GM18507 (cell line): ENCODE measurements around the gene GNAT1.

Source experiments
- DNase-seq: peaks from one replicate; pipeline ENCODE4 v3.0.0; 2011; ENCODE audit warnings: low read depth; ENCODE audit not compliant: insufficient read length; ENCODE audit errors: extremely low spot score
- FAIRE-seq: peaks from 2 replicates; lab custom pipeline; 2011; peaks lifted over from hg19 to GRCh38; lab: Jason Lieb, UNC

Gene GNAT1

GRCh38 chr3:50161320-50161719, 30.1 kb upstream of the GNAT1 start:
- DNase-seq (no peak), FAIRE-seq (no peak)

- no peak for DNase-seq
- FAIRE-seq: no peak
These were observed 29.2 kb upstream of the GNAT1 start for GRCh38 chr3:50162034-50162883.

DNA sequence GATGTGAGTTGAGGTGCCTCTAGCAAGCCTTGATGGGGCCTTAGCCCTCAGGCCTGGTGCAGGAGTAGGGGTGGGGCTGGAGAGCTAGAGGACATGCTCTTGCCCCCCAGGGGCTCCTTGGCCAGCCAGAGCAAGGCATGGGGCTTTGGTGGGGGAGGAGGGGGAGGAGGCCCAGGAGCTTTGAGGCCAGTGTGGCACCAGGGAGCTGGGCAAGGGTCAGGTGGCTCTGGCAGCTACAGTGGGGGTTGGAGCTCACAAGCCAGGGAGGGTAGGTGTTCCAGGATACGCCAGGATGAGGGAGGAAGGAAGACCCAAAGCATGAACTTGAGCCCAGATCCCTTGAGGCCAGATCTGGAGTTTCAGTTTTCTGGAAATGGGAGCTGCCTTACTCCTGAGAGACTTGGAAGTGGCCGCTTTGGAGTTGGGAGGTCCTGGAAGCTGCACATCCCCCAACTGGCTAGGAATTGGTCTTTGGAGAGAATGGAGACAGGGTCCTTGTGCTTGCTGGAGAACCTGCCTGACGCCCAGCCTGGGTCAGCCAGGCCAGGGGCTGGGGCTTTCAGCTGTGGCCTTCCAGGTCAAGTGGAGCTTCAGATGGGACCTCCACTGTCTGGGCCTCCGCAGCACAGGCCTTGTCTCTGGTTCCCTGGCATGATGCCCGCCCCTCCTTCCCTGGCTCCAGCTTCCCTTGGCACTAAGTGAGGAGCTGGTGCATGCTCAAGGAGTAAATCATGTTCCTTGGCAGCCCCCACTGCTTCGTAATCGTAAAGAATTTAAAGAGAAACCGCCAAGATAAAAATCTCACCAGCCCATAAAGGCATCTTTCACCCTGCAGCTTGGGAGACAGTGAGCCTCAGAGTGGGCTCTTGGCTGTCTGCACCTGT, 27.6 kb upstream of the GNAT1 start:
- no peak for DNase-seq

DNA sequence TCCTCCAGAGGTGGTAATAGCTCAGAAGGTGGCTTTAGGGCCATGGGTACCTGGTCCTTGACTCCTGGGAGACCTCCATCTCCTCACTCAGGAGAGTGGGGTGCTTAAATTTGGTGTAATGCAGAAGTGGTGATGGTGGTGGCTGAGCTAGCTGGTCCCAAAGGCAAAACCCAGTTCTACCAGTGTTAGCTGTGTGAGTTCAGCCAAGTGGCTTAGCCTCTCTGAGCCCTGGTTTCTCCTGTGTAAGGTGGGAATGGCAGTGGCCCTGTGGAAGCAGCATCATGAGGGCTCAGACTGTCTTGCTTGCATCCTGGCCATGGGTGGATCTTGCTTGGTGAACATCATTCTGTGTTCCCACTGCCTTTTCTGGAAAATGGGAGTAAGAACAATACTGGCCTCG, 26.9 kb upstream of the GNAT1 start:
- FAIRE-seq (no peak), DNase-seq (no peak)

More for the DNA sequence above, 27.6 kb upstream of the GNAT1 start:
- FAIRE-seq: no peak

DNA sequence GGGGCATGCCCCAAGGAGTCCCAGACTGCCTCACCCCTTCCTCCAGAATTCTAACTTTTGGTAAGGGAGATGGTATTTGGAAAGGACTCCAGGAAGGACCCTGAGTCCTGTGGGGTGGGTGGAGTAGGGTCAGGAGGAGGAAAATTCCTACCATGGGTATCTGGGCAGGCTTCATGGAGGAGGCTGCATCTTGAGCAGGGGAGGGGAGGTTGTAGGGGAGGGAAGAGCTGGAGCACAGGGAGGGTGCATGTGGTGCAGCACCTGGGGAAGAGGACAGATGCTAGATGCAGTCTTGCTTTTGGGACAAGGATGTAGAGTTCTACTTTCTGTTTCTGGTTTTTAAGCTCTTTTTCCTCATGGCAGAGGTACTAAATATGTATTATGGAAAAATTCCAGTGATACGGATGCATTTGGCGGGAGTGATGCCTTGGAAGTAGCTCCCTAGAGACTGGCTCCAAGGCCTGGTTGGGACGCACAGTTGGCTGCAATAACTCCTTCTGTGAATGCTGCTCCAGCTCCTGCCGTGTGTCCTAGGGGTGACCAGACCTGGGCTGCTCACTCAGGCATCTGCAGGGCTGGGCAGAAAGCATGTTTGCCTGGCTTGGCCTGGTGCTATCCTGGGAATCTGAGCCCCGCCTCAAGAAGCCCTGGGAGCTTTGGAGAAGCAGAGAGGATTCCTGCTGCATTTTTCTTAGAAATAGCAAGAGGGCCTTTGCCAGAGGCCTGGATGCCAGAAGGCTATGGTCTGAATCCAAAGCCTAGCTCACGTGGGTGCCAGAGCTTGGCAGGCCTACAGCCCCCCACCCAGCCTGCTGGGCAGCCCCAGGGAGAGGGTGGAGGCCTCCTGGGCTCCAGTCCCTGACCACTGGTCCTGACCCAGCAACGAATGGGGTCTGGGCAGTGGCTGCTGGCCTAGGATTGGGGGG, 26.2 kb upstream of the GNAT1 start:
- no peak for FAIRE-seq
- DNase-seq: no peak

DNA sequence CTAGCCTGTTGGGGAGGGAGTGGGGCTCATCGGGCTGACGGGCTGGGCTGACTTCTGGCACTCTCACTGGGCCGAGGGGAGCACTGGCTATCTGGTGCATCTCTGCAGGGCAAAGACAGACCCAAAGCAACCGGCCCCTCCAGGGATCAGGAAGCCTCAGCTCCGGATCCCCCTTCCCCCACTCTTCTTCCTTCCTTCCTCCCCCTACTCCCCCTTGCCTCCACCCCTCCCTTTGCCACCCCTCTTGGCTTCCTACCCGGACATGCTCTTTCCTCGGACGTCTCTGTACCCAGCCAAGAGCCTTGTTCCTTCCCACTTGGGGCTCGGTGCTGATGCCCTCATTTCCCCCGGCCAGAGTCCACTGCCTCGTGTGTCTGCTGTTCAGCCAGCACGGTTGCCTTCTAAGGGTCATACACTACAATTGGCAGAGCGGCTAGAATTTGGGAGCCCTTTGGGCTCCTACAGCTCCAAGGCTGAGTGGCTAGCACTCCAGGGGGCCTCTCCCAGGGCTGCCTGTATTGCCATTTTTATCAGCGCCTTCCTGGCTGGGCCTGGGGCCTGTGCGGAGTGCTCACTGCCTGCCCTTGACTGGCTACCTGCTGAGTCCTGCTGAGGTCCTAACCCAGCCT, 25.4 kb upstream of the GNAT1 start:
- FAIRE-seq (no peak), DNase-seq (no peak)

DNA sequence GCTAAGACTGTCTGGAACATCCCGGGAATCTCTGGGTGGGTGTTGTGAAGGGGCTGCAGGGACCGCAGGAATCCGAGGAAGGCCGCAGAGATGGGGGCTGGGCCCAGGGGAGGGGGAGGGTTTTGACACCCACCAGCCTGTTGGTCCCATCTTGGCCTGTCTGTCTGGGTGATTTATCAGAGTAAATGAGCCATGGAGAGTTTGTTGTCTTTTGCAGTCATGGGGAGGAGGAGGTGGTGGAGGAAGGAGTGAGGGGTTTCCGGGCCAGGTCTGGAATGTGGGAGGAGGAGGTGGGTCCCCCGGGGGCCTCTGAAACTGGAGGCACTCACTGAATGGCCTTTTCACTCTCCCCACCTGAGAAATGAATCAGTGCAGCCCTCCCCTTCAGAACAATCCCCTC, 24.8 kb upstream of the GNAT1 start:
- FAIRE-seq (no peak), DNase-seq (no peak)

DNA sequence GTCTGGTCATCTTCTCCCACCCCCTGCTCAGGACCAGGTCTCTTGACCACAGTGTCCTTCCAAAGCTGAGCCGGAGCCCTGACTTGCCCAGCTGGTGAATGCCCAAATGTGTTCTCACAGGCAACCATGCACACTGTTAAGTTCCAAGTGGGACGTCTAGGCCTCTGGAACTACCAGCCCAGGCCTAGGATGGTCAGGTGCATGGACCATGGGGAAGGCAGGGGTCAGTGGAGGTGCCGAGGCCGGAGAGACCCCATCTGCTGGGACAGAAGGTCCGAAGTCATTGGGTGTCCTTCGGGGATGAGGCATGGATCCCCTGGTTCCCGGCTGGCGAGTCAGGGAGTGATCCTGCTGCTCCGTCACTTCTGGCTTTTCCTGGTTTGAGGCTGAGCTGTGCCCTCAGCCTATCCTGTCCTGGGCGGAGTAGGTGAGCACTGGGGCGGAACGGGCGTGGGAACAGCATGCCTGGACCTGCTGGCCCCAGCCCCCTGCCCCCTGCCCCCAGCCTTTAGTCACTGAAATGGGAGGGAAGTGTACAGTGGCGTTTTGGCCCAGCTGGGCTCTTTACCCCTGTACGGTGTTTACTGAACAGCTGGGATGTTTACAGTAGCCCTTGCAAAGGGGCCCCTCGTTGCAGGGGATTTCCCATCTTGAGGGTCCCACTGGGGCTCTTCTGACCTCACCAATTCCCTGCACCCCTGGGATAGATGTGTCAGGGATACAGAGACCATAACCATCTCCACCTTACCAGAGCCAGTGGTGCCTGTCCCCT, 24.2 kb upstream of the GNAT1 start:
- DNase-seq: no peak

DNA sequence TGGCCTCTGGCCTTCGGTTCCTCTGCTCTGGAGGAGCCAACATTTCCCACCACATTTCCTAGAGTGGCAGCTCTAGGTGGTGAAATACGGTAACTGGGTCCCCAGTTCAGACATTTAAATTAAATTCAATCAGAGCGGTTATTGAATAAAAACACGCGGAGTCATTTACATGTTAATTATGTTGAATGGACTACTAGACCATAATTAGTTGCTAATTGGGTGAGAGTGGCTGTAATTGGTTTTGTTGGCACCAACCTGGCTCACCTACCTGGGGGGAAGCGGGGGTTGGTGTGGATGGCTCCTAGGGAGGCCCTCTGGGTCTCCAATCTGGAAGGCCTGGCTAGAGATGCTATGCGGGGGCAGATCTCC, 23.6 kb upstream of the GNAT1 start:
- FAIRE-seq (no peak), DNase-seq (no peak)

More for the DNA sequence above, 24.2 kb upstream of the GNAT1 start:
- FAIRE-seq: no peak

DNA sequence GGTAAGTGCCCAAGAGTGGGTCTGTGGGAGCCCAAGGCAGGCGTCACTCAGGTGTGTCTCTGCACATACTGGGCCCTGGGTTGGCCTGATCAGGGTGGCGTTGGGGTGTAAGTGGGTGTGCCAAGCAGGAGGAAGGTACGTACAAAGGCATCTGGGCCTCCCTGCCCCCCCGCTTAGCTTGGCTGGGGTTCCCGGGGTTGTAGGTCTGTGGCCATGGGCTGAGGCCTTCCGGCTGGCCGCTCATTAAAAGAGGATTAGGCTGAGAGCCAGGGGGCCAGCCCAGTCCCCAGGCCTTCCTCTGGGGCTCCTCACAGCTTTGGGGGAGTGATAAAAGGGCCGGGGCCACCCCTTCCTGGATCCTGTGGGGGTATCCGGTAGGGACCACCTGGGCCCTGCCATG, 23.0 kb upstream of the GNAT1 start:
- DNase-seq: no peak
- no peak for FAIRE-seq

GRCh38 chr3:50168791-50169190, 22.6 kb upstream of the GNAT1 start:
- FAIRE-seq: no peak
- no peak for DNase-seq

DNA sequence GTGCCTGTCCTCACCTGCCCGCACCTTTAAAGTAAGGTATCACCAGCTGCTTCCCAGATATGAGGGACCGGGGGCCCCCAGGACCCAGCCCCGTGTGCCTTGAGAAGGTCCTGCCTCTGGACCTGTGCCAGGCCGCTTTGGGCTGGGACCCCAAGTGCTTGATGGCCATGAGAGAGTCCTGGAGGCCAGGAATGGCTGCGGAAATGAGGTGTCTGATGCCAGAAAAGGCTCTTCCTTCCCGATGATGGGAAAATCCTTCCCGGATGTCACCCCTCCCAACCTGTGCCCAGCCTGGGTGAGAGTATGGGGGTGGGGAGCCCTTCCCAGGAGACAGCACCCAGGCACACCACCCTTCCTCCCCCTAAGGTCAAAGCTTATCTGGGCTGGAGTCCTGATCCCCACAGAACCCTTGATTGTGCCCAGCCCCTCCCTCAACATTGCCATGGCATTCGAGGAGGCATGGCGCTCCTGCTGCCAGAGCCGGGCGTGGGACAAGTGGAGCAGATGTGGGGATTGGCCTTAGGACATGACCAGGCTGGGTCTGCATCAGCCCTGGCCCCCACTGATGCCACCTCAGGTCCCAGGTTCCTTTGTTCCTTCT, 22.1 kb upstream of the GNAT1 start:
- FAIRE-seq (no peak), DNase-seq (no peak)

GRCh38 chr3:50169858-50170257, 21.6 kb upstream of the GNAT1 start:
- DNase-seq (no peak), FAIRE-seq (no peak)

GRCh38 chr3:50170689-50171088, 20.7 kb upstream of the GNAT1 start:
- no peak for FAIRE-seq
- DNase-seq: no peak

GRCh38 chr3:50171540-50172301, 19.7 kb upstream of the GNAT1 start:
- FAIRE-seq (no peak), DNase-seq (no peak)

GRCh38 chr3:50172626-50173220, 18.7 kb upstream of the GNAT1 start:
- DNase-seq (no peak), FAIRE-seq (no peak)
